CD8-positive, alpha-beta memory T cell (primary cell): Measurements from ENCODE around the gene NDUFA6. TPM values are rescaled to one million over a fixed set of nuclear protein-coding genes. Genes with fewer than 3 reads are reported as not detected.
"Not testable (repeated sequence)": the region's sequence is repeated elsewhere in the genome, so short reads cannot be mapped to it uniquely, and the experiment has no call there.

Experiments
- CTCF ChIA-PET: fragments of 350-600 bp; sonication (Branson Sonifier 250); formaldehyde crosslinking; loops from one replicate; lab custom pipeline; 2021; ENCODE audit warnings: antibody characterized with exemption; lab: Charles Lee
- POLR2A ChIA-PET: fragments of 350-600 bp; sonication (Branson Sonifier 250); formaldehyde crosslinking; loops from one replicate; lab custom pipeline; 2021; ENCODE audit warnings: antibody characterized with exemption; lab: Charles Lee
- DNase-seq, 5 donors: peaks; one replicate each; pipeline versions ENCODE4 v3.0.0 to v3.0.0-alpha.2; 2020 to 2022; ENCODE audit warnings: mixed read lengths in 1 of 5
- H3K27ac ChIP-seq: one replicate; pipeline ENCODE4 v1.7.0; 2013; ENCODE audit warnings: low read depth, mild to moderate bottlenecking, low read length, moderate library complexity
- H3K27me3 ChIP-seq: 2 replicates; pipeline ENCODE4 v1.7.0; 2013; ENCODE audit warnings: low read length, mild to moderate bottlenecking; ENCODE audit not compliant: insufficient read depth, poor library complexity, severe bottlenecking
- H3K36me3 ChIP-seq: 2 replicates; pipeline ENCODE4 v1.7.0; 2013; ENCODE audit warnings: mild to moderate bottlenecking, low read length, moderate library complexity; ENCODE audit not compliant: insufficient read depth
- H3K4me1 ChIP-seq: 2 replicates; pipeline ENCODE4 v1.7.0; 2013; ENCODE audit warnings: mild to moderate bottlenecking, low read length, moderate library complexity; ENCODE audit not compliant: insufficient read depth
- H3K4me3 ChIP-seq: 2 replicates; pipeline ENCODE4 v1.7.0; 2013; ENCODE audit warnings: mild to moderate bottlenecking, low read length
- H3K9me3 ChIP-seq: 2 replicates; pipeline ENCODE4 v1.7.0; 2013; ENCODE audit warnings: mild to moderate bottlenecking, low read length
- H3K27ac Mint-ChIP-seq, 8 donors: one replicate each; pipeline ENCODE4 v1.8.0; 2020 to 2021; ENCODE audit warnings: mixed read lengths in 8 of 8, mild to moderate bottlenecking in 6 of 8, inconsistent platforms in 3 of 8, moderate library complexity in 3 of 8
- H3K27me3 Mint-ChIP-seq, 2 donors: one replicate each; pipeline ENCODE4 v1.8.0; 2020 to 2021; ENCODE audit warnings: mixed read lengths in 2 of 2, mild to moderate bottlenecking in 1 of 2, moderate library complexity in 1 of 2
- H3K36me3 Mint-ChIP-seq, 3 donors: one replicate each; pipeline ENCODE4 v1.8.0; 2020 to 2021; ENCODE audit warnings: mixed read lengths in 3 of 3, inconsistent platforms in 1 of 3, mild to moderate bottlenecking in 1 of 3
- H3K4me1 Mint-ChIP-seq, 3 donors: one replicate each; pipeline ENCODE4 v1.8.0; 2020 to 2021; ENCODE audit warnings: mixed read lengths in 3 of 3, inconsistent platforms in 1 of 3, mild to moderate bottlenecking in 1 of 3
- H3K4me3 Mint-ChIP-seq, 7 donors: one replicate each; pipeline ENCODE4 v1.8.0; 2020 to 2021; ENCODE audit warnings: mixed read lengths in 7 of 7, mild to moderate bottlenecking in 6 of 7, moderate library complexity in 4 of 7, inconsistent platforms in 2 of 7
- H3K9me3 Mint-ChIP-seq, 5 donors: one replicate each; pipeline ENCODE4 v1.8.0; 2020 to 2022; ENCODE audit warnings: mixed read lengths in 5 of 5, mild to moderate bottlenecking in 3 of 5, moderate library complexity in 2 of 5, inconsistent platforms in 1 of 5
- polyA plus RNA-seq: library from polyadenylated mRNA; unstranded; fragments of 300-500 nt; fragmentation: Illumina TruSeq; gene quantifications from one replicate; pipeline ENCODE4 v1.2.3, GENCODE V29; 2021
- total RNA-seq, 2 experiments: library from RNA; stranded (reverse); gene quantifications; one replicate each; pipeline ENCODE4 v1.2.3, GENCODE V29; 2021

The NDUFA6 gene
- 100 to 1,000 TPM; 106 to 126 TPM for total RNA-seq
- polyA plus RNA-seq: 140 TPM

GRCh38 chr22:42090596-42091454 lies at the start of gene NDUFA6:
Gene NDUFA6 (minus strand): TSS chr22:42090772. CDS start chr22:42090744, 28 bp downstream.
- Mint-ChIP-seq H3K27ac (peak within 1 kb of the TSS; percentile 96 to 99 (median 98)), H3K4me3 (peak within 1 kb of the TSS; percentile 98 to 99 (median 99)), H3K4me1 (peaks cover 33 to 51% (median 49%) of the 10 kb centered on the region in 3 donors), H3K27me3 (no peaks in the 10 kb centered on the region), H3K9me3 (no peaks in the 10 kb centered on the region), H3K36me3 (peaks cover 0 to 34% (median 5%) of the 10 kb centered on the region in 3 donors)
- peaks cover 24% of the 10 kb centered on the region for H3K4me1 ChIP-seq
- POLR2A ChIA-PET: interaction anchor here (0.7 to 4.1 kb wide), 10 partner anchors 11 to 524 kb away, joined by 3 to 68 read pairs (median 4); partner anchors contain the start of genes NAGA, POLDIP3, SMDT1 and SNU13
- CTCF ChIA-PET: interaction anchor here (0.7 to 3.5 kb wide), 31 partner anchors 10 to 392 kb away, joined by 3 to 41 read pairs (median 4); partner anchors contain the start of genes MEI1, NAGA, SMDT1 and WBP2NL
- peaks cover 14% of the 10 kb centered on the region for H3K36me3 ChIP-seq
- peak within 1 kb of the TSS; percentile 92 for H3K4me3 ChIP-seq
- no peaks in the 10 kb centered on the region for H3K9me3 ChIP-seq
- H3K27me3 ChIP-seq: no peaks in the 10 kb centered on the region
- H3K27ac ChIP-seq: peak within 1 kb of the TSS; percentile 94
- peak; percentile 96 to 99 (median 98) for DNase-seq

DNA sequence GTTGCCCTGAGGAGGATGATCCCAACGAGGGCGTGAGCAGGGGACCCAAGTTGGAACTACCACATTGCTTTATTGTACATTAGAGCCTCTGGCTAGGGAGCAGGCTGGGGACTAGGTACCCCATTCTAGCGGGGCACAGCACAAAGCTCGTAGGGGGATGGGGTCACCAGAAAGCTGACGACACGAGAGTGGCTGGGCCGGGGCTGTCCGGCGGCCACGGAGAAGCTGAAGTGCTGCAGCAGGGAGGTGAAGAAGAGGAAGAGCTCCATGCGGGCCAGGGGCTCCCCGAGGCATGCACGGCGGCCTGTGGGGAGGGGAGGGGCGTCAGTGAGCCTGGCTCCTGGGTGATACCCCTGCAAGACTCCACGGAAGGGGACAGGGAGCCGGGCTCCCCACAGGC lies 49.6 kb upstream of the NDUFA6 start:
- H3K4me1 Mint-ChIP-seq, CTCF ChIA-PET, H3K4me3 Mint-ChIP-seq, POLR2A ChIA-PET, H3K27ac ChIP-seq, H3K4me1 ChIP-seq, H3K9me3 Mint-ChIP-seq, H3K27ac Mint-ChIP-seq, H3K27me3 Mint-ChIP-seq, H3K4me3 ChIP-seq, H3K36me3 ChIP-seq, H3K27me3 ChIP-seq, DNase-seq, H3K9me3 ChIP-seq: not testable (repeated sequence)
- H3K36me3 Mint-ChIP-seq: peaks cover 0 to 26% (median 6%) of the 10 kb centered on the region in 3 donors

- H3K4me1 Mint-ChIP-seq, H3K27me3 ChIP-seq, POLR2A ChIA-PET, H3K36me3 ChIP-seq, DNase-seq, H3K9me3 ChIP-seq, H3K4me1 ChIP-seq, H3K9me3 Mint-ChIP-seq, H3K27ac ChIP-seq, H3K4me3 ChIP-seq, H3K27me3 Mint-ChIP-seq, CTCF ChIA-PET, H3K27ac Mint-ChIP-seq, H3K4me3 Mint-ChIP-seq: not testable (repeated sequence)
- peaks cover 0 to 23% (median 6%) of the 10 kb centered on the region in 3 donors for H3K36me3 Mint-ChIP-seq
These were observed 48.9 kb upstream of the NDUFA6 start for GRCh38 chr22:42139508-42139907.

- H3K27ac Mint-ChIP-seq: peak overlapping the region in 1 of 8 donors; percentile 69
- peaks cover 0 to 23% (median 6%) of the 10 kb centered on the region in 3 donors for H3K36me3 Mint-ChIP-seq
- no peaks in the 10 kb centered on the region for H3K4me1 Mint-ChIP-seq
- Histone ChIP-seq H3K4me3 (no peak overlapping the region), H3K36me3 (no peaks in the 10 kb centered on the region), H3K4me1 (no peaks in the 10 kb centered on the region), H3K27ac (no peak overlapping the region), H3K27me3 (no peaks in the 10 kb centered on the region), H3K9me3 (no peaks in the 10 kb centered on the region)
- H3K27me3 Mint-ChIP-seq: no peaks in the 10 kb centered on the region
- DNase-seq: no peak
- H3K9me3 Mint-ChIP-seq: no peaks in the 10 kb centered on the region
- no peak overlapping the region for H3K4me3 Mint-ChIP-seq
- POLR2A ChIA-PET: no interaction called here
- CTCF ChIA-PET: no interaction called here
These were observed 48.4 kb upstream of the NDUFA6 start for GRCh38 chr22:42138972-42139371.

GRCh38 chr22:42138122-42138770 lies 47.7 kb upstream of the NDUFA6 start:
- DNase-seq: no peak
- CTCF ChIA-PET: no interaction called here
- H3K36me3 ChIP-seq: no peaks in the 10 kb centered on the region
- H3K9me3 Mint-ChIP-seq: no peaks in the 10 kb centered on the region
- no peaks in the 10 kb centered on the region for H3K27me3 Mint-ChIP-seq
- H3K27ac Mint-ChIP-seq: no peak overlapping the region
- POLR2A ChIA-PET: no interaction called here
- H3K36me3 Mint-ChIP-seq: peaks cover 0 to 23% (median 6%) of the 10 kb centered on the region in 3 donors
- no peaks in the 10 kb centered on the region for H3K4me1 Mint-ChIP-seq
- no peaks in the 10 kb centered on the region for H3K4me1 ChIP-seq
- no peaks in the 10 kb centered on the region for H3K27me3 ChIP-seq
- no peaks in the 10 kb centered on the region for H3K9me3 ChIP-seq
- H3K4me3 Mint-ChIP-seq: no peak overlapping the region
- H3K27ac ChIP-seq: no peak overlapping the region
- no peak overlapping the region for H3K4me3 ChIP-seq

DNA sequence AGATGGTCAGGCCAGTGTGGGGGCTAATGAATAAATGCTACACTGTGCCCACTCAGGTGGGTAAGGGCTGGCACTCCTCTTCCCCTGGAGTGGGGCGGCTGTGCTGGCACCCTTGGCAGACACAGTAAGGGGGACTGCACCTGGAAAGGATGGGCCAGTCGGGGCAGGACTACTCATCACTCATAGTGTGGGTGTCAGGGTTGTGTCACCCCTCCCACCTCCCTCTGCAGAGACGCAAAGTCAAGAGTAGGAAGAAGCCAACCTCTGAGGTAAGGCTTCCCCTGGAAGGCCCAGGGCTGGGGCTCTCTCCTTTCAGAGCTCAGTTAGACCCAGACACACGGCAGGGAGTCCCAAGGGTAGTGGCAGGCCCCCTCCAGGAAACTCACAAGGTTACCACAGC lies 45.1 kb upstream of the NDUFA6 start:
- CTCF ChIA-PET, H3K4me1 Mint-ChIP-seq, H3K9me3 ChIP-seq, DNase-seq, H3K27me3 ChIP-seq, H3K27ac Mint-ChIP-seq, H3K4me1 ChIP-seq, H3K27ac ChIP-seq, POLR2A ChIA-PET, H3K4me3 ChIP-seq, H3K27me3 Mint-ChIP-seq, H3K36me3 ChIP-seq, H3K9me3 Mint-ChIP-seq, H3K4me3 Mint-ChIP-seq: not testable (repeated sequence)
- peaks cover 0 to 13% (median 6%) of the 10 kb centered on the region in 3 donors for H3K36me3 Mint-ChIP-seq

DNA sequence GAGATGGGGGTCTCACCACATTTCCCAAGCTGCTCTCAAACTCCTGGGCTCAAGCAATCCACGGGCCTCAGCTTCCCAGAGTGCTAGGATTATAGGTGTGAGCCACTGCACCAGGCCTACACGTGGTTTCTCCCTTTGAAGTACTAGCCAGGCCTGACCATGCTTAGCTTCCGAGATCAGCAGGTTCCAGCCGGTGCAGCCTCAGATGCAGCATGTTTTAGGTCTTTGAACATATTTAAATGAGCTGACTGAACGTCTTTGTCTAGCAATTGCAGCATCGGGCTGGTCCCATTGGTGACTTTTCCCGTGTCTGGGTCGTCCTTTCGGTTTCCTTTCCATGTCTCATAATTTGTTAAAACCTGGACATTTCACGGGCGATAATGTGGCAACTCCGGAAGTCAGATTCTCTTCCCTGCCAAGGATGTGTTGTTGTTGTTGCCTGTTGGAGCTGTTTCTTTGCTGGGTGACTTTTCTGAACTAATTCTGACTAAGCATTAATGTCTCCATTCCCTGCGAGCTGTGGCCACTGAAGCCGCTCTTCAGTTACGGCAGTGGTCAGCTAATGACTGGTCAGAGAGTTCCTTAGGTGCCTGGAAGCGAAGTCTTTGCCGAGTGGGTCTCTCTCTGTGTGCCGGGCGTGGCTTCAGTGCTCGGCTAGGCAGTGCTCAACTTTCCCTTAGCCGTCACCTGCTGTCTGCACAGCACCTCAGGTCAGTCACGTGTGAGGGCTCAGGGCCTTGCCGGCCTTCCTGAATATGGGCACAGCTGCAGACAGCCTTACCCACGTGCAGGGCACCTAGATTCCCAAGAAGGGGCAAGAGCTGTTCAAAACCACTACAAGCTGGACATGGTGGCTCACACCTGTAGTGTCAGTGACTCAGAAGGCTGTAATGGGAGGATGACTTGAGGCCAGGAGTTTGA lies 43.8 kb upstream of the NDUFA6 start:
- H3K9me3 Mint-ChIP-seq: no peaks in the 10 kb centered on the region
- H3K27ac ChIP-seq: no peak overlapping the region
- no peaks in the 10 kb centered on the region for H3K4me1 Mint-ChIP-seq
- no peaks in the 10 kb centered on the region for H3K36me3 ChIP-seq
- H3K36me3 Mint-ChIP-seq: peaks cover 0 to 5% (median 5%) of the 10 kb centered on the region in 3 donors
- H3K27me3 Mint-ChIP-seq: no peaks in the 10 kb centered on the region
- no peaks in the 10 kb centered on the region for H3K4me1 ChIP-seq
- H3K27me3 ChIP-seq: no peaks in the 10 kb centered on the region
- no peak overlapping the region for H3K4me3 Mint-ChIP-seq
- no peak overlapping the region for H3K27ac Mint-ChIP-seq
- no peak overlapping the region for H3K4me3 ChIP-seq
- POLR2A ChIA-PET: no interaction called here
- CTCF ChIA-PET: no interaction called here
- no peaks in the 10 kb centered on the region for H3K9me3 ChIP-seq
- DNase-seq: no peak
